ENCODE measurements around the gene NDUFB5. TPM values are rescaled to one million over a fixed set of nuclear protein-coding genes. Genes with fewer than 3 reads are reported as not detected.

Gene NDUFB5
- total RNA-seq, 1 donor from 2014 or later: 363 TPM

DNA sequence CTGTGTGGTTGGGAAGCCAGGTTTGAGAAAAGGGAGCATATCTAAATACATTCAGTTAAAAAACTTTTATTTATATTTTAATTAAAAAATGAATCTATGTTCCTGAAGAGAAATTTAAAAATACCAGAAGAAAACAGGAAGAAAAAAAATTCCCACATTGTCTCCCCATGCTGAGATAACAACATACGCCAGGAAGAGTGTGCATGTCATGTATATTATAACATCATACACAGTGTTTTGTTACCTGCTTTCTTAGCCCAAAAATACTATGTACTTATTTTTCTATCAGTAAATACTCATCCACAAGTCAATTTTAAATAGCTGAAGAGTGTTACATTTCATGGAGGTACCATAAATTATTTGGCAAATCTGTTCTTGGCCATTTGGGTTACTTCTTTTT, 66.7 kb downstream of the NDUFB5 start:
- ATAC-seq (no peak), DNase-seq (no peak)
- intact Hi-C loops (cut with micrococcal nuclease): no loop called here

DNA sequence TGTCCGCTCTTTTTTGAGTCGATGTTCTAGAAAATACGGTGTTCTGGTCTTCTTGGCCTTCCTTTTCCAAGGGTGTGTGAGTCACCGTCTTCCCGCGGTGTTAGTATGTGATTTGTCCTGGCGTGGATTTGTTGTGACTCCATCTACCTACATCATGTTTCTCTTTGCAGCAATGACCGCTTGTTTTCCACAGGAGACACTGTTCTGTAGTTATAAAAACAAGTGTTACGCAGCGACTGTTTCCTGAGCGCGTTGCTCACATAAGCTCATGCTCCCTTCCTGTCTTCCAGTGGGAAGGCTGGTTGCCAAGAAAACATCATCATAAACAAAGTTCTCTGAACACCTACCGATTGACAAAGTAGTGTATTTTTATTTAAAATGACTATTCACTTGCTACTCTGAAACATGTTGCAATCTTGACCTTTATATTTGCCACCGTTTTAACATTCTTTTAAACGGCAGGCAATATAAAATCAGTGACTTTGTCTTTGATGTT, 67.2 kb downstream of the NDUFB5 start:
- ATAC-seq (no peak), DNase-seq (no peak)
- intact Hi-C loops (cut with micrococcal nuclease): no loop called here

DNA sequence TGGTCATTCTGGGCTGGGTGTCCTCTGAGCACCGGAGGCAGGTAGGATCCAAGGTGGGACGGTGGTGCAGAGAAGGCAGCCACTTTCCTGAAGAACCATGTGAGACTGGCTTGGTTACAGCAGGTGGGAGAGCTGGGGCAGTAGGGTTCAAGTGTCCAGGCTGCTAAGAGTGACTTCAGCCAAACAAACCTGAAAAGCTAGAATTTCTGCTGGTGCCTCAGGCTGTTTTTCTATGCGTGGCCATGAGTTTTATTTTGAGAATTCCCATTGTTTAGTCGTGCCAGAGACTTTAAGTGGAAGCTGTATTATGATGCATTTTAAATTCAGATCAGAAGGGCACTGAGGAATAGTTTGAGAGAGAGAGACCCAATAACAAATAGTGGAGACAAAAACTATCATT, 68.3 kb downstream of the NDUFB5 start:
- DNase-seq: no peak
- ATAC-seq: no peak
- intact Hi-C loops (cut with micrococcal nuclease): no loop called here

DNA sequence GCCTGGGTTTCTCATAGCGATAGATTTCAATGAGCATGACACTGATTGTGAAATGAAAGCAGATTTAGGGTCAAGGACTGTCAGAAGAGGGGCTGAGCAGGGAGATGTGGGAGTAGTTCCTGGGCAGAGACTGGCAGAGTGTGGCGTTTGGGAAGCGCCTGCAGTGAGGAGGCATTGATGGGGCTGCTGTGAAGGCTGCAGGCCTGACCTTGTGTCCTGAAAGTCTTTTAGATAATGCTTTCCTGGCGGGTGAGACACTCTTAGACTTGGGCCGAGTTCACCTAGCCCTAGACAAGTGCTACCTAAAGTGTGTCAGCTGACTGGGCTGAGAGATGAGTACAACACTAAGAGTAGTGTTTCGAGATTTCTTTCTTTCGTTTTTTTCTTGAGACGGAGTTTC, 68.9 kb downstream of the NDUFB5 start:
- ATAC-seq (peak; percentile 81), DNase-seq (no peak)
- intact Hi-C loops (cut with micrococcal nuclease): no loop called here

DNA sequence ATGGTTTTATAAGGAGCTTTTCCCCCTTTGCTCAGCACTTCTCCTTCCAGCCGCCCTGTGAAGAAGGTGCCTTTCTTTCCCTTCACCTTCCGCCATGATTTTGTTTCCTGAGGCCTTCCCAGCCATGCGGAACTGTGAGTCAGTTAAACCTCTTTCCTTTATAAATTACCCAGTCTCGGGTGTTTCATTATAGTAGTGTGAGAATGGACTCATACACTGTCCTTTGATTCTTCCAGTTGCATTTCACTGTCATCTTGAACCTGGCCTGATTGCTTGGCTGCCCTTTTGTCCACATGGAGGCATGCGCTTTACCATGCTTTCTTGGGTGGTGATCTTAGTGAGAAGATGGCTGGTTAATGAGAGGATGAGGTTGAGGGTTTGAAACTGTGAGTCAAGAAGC, 71.5 kb downstream of the NDUFB5 start:
- no peak for ATAC-seq
- DNase-seq: no peak
- intact Hi-C loops (cut with micrococcal nuclease): no loop called here

Other genes starting within 250 kb of the NDUFB5 start
- gene GNB4, start 153.3 kb upstream of the NDUFB5 start, total RNA-seq: 16.3 TPM
- gene ACTL6A, start 41.9 kb upstream of the NDUFB5 start, total RNA-seq: 20.3 TPM
- 47.8 TPM for gene MRPL47, start 156 bp upstream of the NDUFB5 start, total RNA-seq
- gene USP13, start 48.2 kb downstream of the NDUFB5 start, total RNA-seq: 156 TPM

All from left ventricle myocardium superior (tissue), 1 donor.